Measurements from ENCODE around the gene PPM1E.
"Not testable (repeated sequence)": the region's sequence is repeated elsewhere in the genome, so short reads cannot be mapped to it uniquely, and the experiment has no call there.

PPM1E gene

DNA sequence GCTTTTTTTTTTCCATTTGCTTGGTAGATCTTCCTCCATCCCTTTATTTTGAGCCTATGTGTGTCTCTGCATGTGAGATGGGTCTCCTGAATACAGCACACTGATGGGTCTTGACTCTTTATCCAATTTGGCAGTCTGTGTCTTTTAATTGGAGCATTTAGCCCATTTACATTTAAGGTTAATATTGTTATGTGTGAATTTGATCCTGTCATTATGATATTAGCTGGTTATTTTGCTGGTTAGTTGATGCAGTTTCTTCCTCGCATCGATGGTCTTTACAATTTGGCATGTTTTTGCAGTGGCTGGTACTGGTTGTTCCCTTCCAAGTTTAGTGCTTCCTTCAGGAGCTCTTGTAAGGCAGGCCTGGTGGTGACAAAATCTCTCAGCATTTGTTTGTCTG is 94.5 kb downstream of the PPM1E start:
- DNase-seq: not testable (repeated sequence)

DNA sequence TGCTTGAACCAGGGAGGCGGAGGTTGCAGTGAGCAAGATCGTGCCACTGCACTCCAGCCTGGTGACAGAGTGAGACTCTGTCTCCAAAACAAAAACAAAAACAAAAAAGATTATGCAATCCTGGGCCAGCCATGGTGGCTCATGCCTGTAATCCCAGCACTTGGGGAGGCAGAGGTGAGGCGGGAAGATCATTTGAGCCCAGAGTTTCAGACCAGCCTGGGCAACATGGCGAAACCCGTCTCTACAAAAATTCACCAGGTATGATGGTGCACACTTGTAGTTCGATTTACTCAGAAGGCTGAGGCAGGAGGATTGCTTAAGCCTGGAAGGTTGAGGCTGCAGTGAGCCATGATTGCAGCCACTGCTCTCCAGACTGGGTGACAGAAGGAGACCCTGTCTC is 109.6 kb downstream of the PPM1E start:
- no peak for DNase-seq

DNA sequence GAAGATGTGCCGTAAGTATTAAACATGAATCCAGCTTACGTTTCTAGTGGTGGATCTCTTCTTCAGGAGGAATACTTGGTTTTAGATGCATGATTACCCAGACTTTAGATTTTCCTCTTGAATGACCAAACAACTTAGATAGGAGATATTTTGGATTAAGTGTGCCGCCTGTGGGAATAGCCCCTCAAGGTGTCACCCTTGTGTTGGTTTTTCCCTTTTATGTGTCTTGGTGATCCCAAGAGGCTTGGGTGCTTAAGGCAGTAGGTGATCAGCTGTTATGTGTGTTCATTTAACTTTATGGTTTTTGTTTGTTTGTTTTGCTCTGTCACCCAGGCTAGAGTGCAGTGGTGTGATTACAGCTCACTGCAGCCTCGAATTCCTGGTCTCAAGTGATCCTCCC is 115.1 kb downstream of the PPM1E start:
- no peak for DNase-seq

DNA sequence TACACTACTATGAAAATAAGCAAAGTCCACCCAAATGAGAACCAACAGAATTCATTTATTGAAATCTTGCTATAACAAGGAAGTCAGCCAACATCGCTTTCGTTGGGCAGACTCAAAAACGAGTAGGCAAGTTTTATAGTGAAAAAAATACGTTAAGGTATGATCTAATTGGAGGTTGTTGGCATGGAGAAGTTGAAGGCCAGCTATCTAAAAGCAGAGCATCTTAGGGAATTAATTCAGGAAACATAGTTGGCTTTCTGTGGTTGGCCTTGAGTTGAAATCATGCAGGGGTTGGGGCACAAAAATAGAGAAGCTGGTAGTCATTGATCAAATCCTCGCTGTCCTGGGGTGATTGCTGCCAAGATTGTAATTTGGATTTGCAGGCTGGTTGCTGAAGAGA is 118.3 kb downstream of the PPM1E start:
- no peak for DNase-seq

DNA sequence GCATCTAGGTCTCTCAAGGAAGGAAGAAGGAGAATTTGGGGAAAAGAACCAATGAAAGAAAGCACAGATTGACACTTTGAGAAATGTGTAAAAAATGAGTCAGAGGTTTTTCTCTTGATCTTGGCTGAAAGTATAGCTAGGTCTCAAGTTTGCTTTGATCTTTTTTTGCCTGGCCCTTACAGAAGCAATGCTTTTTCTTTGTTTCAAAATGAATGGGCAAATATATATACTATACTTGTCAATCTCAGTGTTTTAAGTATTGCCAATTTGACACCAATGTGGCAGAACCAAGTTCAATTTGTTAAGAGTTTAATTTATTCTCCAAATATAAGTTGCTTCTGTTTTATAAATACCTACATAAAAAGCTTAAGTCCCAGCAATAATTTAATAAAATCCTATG is 119.6 kb downstream of the PPM1E start:
- DNase-seq: no peak

DNA sequence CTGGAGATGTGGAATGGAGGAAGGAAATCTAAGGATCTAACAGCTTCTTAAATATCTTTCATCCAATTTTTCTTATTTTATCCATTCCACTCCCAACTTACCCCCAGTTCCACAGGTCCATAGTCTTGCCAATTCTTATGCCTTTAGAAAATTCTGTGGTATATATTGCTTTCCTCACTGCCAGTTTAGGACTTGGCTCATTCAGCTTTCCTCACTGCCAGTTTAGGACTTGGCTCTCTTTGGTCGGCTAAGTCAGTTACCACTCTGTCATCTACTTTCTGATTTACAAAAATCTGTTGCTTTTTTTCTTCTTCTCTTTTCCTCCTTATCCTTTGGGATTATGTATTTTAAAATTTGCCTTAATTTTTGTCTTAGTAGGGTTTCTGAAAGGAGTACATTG is 128.5 kb downstream of the PPM1E start:
- no peak for DNase-seq

DNA sequence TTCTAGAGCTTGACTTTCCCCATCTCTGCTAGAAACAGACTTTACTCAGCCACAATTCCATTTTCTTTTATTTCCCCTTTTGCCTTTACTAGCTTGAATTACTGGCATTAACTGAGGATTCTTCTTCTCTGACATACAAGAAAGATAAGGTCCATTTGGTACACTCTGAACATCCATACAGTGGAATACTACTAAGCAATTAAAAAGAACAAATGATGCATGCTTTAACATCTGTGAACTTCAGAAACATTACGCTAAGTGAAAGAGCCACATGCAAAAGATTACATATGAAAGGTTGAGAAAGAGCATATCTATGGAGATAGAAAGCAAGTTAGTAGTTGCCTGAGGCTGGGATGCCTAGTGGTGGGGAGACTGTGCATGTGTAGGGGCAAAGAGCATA is 130.9 kb downstream of the PPM1E start:
- DNase-seq: no peak

DNA sequence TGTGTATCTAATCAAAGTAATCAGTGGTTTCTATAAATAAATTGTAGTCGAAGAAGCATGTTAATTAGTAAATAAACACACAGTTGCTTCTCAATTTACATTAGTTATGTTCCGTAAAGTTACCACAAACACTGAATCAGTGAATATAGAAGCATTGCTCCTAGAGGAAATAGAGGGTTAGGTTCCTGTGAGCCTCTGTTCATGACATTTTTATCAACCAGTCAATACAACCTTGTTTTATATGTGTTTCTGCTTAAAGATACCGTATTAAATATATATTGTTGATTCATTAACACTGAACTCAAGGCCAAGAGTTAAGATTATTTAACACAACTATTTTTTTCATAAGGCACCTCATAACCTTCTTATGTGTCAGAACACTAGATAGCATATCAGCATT is 134.3 kb downstream of the PPM1E start:
- DNase-seq: no peak

DNA sequence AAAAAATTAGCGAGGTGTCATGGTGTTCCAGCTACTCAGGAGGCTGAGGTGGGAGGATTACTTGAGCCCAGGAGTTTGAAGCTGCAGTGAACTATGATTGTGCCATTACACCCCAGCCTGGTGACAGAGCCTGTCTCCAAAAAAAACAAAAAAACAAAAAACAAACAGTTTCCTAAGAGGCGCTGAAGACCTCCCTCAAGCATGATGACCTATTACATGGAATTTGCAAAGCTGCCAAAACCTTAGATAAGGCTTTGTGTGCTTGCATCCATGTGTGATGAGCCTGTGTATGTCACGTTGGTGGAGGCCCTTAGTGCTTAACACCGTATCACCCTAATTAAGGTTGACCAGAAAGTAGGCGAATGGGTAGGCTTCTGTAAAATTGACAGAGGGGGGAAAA is 143.5 kb downstream of the PPM1E start:
- no peak for DNase-seq

DNA sequence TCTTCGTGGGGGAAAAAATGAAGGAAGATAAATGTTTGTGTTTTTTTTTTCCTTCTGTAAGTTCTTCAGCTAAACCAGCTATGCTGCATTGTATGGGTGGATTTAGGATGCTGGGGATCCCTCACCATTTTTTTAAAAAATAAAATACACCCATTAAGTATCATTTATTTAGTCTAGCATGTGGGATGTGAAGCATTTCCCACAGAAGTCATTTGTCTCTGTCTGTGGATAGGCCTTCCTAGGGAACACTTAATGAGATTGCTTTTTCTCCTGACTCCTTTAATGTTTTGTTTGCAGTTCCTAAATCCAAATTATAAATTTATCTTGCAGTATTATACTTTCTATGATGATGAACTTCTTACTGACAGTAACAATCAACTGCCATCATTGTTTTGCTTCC is 146.7 kb downstream of the PPM1E start:
- no peak for DNase-seq

DNA sequence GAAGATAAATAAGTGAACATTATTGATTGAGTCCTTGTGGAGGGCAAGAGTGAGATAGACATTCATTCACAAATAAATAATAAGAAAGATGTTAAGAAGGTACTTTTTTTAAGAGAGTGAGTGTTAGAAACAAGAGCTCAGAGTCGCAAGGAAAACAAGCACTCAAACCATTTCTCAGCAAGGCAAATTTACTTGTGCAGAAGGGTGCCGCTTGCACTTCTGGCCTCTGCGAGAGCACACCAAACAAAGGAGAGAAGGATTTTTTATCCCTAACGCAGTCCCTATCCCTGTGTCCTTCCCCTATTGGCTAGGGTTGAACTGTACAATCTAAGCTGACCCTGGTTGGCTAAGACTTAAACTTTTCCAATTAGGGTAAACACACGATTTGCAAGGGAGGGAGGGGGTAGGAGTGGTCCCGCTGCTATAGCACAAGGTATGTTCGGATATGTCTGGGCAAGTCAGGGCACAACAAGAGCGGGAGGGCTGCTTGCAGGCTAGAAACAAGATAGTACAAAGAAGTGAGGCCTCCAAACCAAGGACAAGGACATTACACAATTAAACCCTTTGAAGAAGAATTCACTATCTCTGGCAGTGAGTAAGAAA is 156.2 kb downstream of the PPM1E start:
- no peak for DNase-seq

DNA sequence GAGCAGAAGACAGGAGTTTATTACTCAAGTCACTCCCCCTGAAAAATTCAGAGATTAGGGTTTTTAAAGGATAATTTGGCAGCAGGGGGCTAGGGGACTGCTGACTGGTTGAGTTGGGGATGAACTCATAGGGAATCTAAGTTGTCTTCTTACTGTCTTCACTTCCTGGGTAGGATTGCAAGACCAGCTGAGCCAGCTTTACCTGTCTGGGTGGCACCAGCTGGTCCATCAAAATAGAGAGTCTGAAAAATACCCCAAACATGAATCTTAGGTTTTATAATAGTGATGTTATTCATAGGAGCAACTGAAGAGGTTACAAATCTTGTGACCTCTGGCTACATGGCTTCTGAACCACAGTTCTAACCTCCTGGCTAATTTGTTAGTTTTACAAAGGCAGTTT is 157.9 kb downstream of the PPM1E start:
- no peak for DNase-seq

DNA sequence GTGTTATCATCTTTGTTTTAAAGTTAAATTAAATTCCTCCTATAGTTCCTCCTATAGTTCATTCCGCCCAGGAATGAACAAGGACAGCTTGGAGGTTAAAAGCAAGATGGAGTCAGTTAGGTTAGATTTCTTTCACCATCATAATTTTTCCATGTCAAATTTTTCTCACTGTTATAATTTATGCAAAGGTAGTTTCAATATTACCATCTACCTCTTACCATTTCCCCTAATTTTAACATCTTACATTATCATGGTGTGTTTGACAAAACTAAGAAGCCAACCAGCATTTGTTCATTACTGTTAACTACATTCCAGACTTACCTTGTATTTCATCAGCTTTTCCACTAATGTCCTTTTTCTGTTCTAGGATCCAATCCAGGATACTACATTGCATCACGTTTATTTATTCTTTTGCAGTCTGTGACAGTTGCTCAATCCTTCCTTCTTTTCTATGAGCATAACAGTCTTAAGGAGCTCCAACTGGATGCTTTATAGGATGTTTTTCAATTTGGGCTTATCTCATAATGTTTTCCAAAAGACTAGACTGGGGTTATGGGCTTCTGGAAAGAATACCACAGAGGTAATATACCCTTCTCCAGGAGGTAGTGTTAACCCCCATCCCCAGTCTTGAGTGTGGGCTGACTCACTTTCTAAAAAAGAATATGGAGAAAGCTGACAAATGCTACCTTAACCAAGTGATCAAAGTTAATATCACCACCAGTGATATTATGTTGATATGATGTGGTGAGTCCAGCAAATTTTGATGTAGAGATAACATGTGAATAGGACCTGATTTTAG is 158.5 kb downstream of the PPM1E start:
- no peak for DNase-seq

DNA sequence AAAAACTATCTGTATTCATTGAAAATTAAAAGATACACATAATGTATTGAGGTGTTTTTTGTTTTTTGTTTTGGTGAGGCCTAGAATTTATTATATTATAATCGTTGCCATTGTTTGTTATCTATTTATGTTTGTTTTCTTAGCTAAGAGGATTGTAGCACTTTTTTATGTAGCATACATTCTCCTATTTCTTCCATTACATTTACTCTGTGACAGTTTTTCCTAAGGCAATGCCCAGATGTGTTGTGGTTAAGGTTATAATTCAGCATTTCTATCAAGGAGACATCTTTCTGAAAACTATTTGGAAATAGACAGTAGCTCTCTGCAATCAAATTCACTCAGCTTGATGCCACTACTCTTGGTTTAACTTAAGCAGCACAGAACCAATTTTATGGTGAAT is 161.6 kb downstream of the PPM1E start:
- DNase-seq: no peak

DNA sequence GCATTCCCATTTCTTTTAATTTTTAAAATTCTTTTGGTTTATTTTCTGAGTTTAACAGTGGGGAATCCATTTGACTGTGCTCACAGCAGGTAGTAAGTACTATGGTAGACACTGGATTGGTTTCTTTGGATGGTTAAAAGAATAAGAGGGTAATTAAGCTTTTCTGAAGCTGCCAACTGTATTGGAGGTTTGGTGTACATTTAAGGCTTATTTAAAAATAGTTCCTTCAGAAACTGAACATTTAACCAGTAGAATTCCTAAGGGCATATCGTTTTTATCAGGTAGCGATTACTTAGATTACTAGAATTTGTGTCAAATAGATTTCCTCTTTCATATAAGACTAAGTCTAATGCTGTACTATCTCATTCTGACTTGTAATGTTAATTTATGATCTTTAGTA is 162.4 kb downstream of the PPM1E start:
- DNase-seq: no peak

DNA sequence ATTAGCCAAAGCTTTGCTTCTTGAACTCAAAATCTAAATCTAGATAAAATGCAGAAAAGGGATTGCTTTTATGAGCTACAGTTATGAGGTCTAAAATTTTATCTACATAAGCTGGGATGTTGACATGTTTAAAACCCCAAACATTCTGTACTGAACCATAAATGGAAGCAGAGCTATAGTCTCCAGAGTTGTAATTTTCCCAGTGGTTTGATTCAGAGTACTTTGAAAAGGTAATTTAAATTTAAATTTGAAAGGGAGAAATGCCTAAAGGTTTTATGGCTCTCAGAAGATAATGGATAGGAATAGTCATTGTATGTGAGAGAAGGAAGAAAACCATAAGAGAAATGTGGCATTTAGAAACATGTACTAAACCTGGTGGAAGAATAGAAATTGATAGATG is 163.2 kb downstream of the PPM1E start:
- DNase-seq: no peak

DNA sequence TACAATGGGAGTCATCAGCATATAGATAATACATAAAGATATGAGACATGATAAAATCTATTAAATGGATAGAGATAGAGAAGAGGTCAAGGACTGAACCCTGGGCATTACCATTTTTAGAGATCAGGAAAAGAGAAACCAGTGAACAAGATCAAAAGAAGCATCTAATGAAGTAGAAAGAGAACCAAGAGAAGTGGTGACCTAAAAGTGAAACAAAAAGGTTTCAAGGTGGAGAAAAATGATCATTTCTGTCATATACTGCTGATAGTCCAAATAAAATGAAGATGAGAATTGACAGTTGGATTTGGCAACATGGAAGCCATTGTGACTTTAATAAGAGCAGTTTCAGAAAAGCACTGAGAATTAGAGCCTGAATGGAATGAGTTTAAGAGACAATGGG is 165.1 kb downstream of the PPM1E start:
- DNase-seq: no peak

DNA sequence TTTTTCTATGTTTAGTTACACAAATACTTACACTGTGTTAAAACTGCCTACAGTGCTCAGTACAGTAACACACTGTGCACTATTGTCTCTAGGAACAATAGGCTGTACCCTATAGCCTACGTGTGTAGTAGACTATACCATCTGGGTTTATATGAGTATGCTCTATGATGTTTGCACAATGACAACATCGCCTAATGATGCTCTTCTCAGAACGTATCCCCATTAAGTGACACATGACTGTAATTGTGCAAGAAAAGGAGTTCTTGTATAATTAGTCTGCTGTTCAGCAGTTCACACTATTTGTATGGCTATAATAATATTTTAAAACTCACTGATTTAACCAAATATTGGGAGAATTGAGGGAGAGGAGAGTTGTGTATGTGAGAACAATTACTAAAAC is 177.3 kb downstream of the PPM1E start:
- no peak for DNase-seq

DNA sequence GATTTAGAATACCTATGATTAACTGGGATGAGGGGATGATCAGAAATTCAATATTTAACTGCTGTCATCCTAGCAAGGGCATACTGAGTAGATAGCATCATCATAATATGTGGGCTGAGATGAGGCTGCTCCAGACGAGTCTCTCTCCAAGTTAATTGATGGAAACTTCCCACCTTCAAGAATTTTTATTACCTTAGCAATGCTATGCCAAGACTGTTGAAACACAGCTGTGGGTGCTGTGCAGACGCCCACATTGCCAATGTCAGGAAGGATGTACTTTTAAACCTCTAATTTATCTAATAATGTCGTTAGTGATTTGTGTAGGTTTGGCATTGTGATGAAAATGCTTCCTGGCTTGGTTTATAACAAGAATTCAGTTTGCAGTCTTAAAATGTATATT is 180.6 kb downstream of the PPM1E start:
- no peak for DNase-seq

DNA sequence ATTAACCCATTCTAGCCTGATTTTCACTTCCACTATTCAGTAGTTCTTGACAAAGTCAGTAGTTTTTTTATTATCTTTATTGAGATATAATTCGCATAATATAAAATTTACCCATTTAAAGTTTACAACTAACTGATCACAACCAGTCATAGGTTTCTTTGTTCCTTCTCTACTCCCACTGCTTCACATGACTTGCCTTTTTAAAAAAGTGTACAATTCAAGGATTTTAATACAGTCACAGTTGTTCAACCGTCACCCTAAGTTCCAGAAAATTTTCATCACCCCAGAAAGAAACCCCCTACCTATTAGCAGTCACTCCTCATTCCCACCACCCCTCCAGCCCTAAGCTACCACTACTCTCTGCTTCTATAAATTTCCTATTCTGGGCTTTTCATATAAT is 188.5 kb downstream of the PPM1E start:
- DNase-seq: no peak

DNA sequence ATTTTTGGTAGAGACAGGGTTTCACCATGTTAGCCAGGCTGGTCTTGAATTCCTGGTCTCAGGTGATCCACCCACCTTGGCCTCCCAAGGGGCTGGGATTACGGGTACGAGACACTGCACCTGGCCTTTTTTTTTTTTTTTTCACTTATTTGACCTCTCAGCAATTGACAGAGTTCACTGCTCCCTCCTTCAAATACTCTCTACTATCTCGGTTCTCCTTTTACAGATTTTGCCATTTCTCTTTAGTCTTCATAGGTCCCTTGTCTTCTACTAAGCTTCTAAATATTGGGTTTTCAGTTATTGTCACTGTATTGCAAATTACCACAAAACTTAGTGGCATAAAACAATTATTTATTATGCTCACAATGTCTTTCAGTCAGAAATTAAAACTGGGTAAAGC is 191.8 kb downstream of the PPM1E start:
- DNase-seq: no peak

DNA sequence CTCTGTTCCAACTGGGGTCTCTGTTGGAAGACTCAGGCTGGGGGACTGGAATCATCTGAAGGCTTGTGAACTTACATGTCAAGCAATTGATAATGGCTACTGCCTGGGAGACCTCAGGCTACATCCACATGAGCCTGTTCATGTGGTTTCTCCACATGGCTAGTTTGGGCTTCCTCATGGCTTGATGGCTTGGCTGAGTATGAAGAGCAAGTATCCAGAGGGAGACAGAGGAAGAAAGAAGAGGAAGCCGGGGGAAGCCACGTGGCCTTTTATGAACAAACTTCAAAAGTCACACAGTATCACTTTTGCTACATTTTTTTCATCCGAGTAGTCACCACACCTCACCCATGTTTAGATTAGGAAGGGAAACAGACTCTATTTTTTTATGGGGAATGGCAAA is 192.2 kb downstream of the PPM1E start:
- no peak for DNase-seq

DNA sequence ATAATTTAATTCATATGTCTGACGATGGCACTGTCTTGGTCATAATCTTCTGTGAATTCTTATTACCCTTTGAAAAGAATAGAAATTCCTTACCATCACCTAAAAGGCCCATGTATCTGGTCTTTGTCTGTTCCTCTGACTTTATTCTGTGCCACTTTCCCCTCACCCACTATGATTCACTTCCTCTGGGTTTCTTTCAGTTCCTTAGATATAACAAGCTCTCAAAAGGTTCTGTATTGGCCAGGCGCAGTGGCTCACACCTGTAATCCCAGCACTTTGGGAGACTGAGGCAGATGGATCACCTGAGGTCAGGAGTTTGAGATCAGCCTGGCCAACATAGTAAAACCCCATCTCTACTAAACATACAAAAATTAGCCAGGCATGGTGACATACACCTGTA is 198.7 kb downstream of the PPM1E start:
- not testable (repeated sequence) for DNase-seq

DNA sequence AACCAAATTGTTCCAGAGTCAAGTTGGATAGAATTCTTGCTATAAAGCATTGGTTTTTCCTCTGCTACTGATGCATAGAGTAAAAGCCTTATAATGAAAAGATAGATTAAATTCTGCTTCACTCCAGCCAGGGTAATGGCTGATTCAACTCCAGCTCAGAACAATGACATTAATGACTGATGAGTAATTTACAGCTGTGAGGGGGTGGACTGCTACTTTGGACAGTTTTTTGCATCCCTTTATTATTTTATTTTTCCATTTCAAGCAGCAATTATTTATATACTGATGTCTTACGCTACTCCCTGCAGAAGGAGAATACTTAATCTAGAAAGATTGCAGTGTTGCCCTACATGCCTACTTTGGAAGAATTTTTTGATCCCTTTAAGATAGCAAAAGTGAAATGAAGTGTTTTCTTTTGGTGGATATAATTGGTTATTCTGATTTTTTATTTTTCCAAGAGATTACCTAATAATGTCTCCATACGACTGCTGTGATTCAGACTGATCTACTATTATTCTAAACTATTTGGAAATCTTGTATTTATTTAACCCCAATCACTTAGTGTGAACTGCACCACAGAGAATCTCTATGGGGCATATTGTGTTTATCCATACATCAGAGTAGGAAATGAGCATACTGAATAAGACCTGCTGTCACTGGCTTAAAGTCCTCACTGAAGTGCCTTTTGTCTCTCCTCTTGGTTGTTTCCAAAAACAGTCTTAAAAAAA is 201.5 kb downstream of the PPM1E start:
- no peak for DNase-seq

DNA sequence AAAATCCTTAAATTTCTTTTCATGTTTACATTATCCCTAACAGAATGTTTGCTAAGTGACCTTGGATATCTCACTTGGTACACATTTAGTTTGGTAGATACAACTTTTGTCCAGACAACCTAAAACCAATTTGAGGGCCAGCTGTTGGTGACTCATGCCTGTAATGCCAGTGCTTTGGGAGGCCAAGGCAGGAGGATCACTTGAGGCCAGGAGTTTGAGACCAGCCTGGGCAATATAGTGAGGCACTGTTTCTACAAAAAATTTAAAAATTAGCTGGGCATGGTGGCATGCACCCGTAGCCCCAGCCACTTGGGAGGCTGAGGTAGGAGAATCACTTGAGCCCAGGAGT is 202.0 kb downstream of the PPM1E start:
- DNase-seq: not testable (repeated sequence)
